ENCODE measurements around the gene MTERF2. TPM values are rescaled to one million over a fixed set of nuclear protein-coding genes. Genes with fewer than 3 reads are reported as not detected.

The MTERF2 gene, protein sequence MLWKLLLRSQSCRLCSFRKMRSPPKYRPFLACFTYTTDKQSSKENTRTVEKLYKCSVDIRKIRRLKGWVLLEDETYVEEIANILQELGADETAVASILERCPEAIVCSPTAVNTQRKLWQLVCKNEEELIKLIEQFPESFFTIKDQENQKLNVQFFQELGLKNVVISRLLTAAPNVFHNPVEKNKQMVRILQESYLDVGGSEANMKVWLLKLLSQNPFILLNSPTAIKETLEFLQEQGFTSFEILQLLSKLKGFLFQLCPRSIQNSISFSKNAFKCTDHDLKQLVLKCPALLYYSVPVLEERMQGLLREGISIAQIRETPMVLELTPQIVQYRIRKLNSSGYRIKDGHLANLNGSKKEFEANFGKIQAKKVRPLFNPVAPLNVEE
- polyA plus RNA-seq, result 47.6 and 60.2 TPM in 2 replicates

DNA sequence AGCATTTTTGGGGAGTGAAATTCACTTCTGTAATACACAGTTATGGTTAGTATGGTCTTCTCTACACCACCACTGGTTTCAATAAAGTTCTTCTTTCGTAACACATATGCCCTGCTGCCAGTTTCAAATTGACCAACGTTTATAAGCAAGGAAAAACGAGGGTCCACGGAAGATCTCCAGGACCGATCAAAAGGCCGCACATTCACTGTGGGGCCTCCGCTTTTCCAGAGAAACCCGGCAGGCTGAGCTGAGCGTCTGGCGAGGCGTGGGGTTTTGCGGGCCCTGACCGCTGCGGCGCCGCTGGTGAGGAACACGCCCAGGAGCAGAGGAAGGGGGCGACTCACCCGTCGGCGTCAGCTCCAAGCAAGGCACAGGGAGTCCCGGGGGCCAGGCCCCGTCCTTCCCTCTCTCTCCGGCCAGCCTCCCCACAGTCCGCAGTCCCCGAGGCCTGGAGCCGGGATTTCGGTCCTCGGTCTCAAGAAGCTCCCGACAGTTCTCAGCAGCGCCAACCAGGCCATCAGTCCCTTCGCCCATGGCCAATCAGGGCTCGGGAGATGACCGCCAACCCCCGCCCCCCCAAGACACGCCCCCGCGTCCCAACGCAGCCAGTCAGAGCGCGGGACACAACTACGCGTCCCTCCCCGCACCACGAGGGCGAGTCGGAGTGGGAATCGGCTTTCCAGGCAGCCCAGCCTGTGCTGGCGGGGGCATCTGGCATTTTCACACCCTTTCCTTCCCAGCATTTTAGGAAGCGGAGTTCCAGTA lies at the start of gene MTERF2:
Gene MTERF2 (minus strand): TSS at position 522 of the 765 bp plus-strand sequence. CDS start 8,432 bp downstream, outside the sequence.

DNA sequence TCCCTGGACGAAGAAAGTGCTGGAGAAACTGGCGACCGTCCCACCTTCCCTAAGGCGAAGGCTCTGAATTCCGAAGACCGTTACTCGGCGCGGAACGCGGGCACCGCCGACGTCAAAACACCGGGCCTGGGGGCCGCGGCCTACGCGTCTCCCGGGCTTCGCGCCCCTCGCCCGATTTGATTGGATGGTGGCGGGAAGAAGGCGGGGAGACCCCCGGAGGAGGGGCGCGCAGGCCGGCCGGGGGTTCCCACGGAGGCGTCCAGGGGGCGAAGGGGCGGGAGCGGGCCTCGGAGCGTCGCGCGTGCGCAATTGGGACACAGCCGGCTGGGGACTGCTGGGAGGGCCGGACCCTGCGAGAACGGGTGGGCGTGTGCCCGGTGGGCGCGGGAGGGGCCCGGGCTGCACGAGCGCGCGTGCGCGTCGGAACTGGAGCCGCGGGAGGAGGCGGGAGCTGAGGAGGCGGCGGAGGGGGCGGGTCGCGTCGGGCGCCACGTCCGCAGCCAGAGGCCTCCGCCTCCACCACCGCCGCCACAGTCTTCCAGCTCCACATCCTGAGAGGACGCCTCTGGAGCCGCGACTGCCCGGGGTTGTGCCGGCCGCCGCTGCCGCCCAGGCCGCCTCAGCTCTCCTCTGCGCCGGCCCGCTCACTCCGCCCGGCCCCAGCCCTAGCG lies 31.4 kb downstream of the MTERF2 start, which contains the start of gene TMEM263:
Gene TMEM263 (plus strand): TSS at position 531 of the 671 bp plus-strand sequence. CDS start 11,210 bp downstream, outside the sequence.

Other genes starting within 250 kb of the MTERF2 start
- gene RIC8B, start 212.5 kb downstream of the MTERF2 start, polyA plus RNA-seq, result 7.7 and 8.4 TPM in 2 replicates
- gene TMEM263, start 31.2 kb downstream of the MTERF2 start, polyA plus RNA-seq, result 116 and 125 TPM in 2 replicates
- gene CRY1, start 106.4 kb upstream of the MTERF2 start, polyA plus RNA-seq, result 13.0 and 14.2 TPM in 2 replicates

Data from Purkinje cell (primary cell).